Activated naive CD4-positive, alpha-beta T cell treated with anti-CD3 and anti-CD28 coated beads, Interleukin-2, amount 50 U/mL, for 24 hours (primary cell): Measurements from ENCODE around the gene ADAD2.

Experiments used
- H3K27ac Mint-ChIP-seq: one replicate; pipeline ENCODE4 v1.8.0; 2021; ENCODE audit warnings: mild to moderate bottlenecking, mixed read lengths
- H3K27me3 Mint-ChIP-seq: one replicate; pipeline ENCODE4 v1.8.0; 2021; ENCODE audit warnings: mixed read lengths
- H3K36me3 Mint-ChIP-seq: one replicate; pipeline ENCODE4 v1.8.0; 2021; ENCODE audit warnings: mixed read lengths
- H3K4me1 Mint-ChIP-seq: one replicate; pipeline ENCODE4 v1.8.0; 2021; ENCODE audit warnings: mixed read lengths
- H3K4me3 Mint-ChIP-seq: one replicate; pipeline ENCODE4 v1.8.0; 2021; ENCODE audit warnings: mild to moderate bottlenecking, mixed read lengths
- H3K9me3 Mint-ChIP-seq: one replicate; pipeline ENCODE4 v1.8.0; 2021; ENCODE audit warnings: mixed read lengths

The ADAD2 gene

DNA sequence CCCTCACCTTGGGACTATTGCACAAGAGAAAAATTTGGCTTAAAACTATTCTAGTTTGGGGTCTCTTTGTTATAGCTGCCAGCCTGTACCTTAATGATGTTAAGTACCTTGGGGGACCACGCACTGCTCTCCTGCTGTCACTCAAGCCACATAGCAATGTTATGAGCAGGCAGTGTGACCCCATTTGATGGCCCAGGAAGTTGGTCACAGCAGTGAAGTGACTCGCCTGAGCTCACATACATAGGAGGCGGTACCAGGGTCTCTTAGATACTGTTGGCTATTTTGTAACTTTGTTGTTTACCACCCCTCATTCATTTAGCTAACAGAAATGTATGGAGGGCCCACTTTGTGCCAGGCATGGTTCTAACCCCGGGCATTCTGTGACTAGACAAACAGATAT, 32.5 kb downstream of the ADAD2 start:
- Mint-ChIP-seq H3K4me1 (no peaks in the 10 kb centered on the region), H3K27ac (no peak overlapping the region), H3K4me3 (no peak overlapping the region), H3K36me3 (no peaks in the 10 kb centered on the region), H3K9me3 (no peaks in the 10 kb centered on the region), H3K27me3 (no peaks in the 10 kb centered on the region)

DNA sequence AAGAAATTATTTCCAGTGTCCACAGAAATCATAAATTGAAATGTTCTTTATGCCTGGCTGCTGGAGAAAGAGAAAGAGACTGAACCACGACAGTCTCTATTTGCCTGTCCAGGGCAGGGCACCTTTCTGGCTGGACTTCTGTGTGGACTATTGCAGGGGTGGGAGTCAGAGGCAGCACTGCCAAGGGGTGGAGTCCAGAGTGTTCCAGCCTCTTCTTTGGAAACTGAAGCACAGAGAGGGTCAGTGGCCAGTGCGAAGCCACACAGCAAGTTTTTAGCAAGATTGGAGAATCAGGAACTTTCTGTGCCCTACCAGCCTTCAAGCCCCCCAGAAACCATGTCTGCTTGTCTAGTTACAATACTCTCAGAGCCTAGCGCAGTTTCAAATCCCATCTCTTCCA, 33.6 kb downstream of the ADAD2 start:
- no peaks in the 10 kb centered on the region for H3K36me3 Mint-ChIP-seq
- H3K4me1 Mint-ChIP-seq, result no peaks in the 10 kb centered on the region
- no peak overlapping the region for H3K27ac Mint-ChIP-seq
- H3K4me3 Mint-ChIP-seq, result no peak overlapping the region
- peaks cover 1% of the 10 kb centered on the region for H3K27me3 Mint-ChIP-seq
- no peaks in the 10 kb centered on the region for H3K9me3 Mint-ChIP-seq

DNA sequence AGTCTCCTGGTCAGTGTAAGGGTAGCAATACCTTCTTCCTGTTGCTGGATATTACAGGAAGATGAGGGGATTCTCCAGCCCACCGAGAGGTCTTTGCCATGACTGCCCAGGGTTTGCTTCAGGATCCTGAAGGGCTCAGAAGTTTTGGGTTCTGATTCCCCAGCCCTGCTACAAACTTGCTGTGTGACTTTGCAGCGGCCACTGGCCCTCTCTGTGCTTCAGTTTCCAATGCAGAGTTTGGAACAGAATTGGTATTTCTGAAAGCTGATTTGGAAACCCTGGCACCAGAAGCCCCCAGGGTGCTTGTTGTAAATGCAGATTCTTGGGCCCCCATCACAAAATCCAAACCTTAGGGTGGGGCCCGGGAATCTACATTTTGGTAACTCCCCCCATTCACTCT, 34.2 kb downstream of the ADAD2 start:
- no peaks in the 10 kb centered on the region for H3K36me3 Mint-ChIP-seq
- no peaks in the 10 kb centered on the region for H3K4me1 Mint-ChIP-seq
- H3K9me3 Mint-ChIP-seq, result no peaks in the 10 kb centered on the region
- H3K27ac Mint-ChIP-seq, result no peak overlapping the region
- peaks cover 1% of the 10 kb centered on the region for H3K27me3 Mint-ChIP-seq
- no peak overlapping the region for H3K4me3 Mint-ChIP-seq

DNA sequence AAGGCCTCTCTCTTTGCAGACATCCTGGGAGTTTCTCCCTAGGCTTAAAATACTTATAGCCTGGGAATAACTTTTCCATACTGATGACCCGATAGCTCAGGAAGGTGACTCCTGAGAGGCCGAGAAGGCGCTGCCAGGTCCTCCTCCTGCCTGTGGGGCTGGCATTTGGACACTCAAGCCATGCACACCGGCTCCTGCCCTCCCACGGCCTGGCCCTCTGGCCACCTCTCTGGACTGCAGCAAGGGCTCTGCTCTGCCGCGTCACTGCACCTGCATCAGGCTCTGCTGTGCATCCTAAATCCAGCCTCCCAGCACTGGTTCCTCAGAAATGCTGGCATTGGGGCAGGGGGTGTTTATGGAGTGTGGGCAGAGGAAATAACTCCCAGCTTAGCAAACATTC, 34.6 kb downstream of the ADAD2 start:
- Mint-ChIP-seq H3K9me3 (no peaks in the 10 kb centered on the region), H3K4me1 (no peaks in the 10 kb centered on the region), H3K27ac (no peak overlapping the region), H3K4me3 (no peak overlapping the region), H3K36me3 (no peaks in the 10 kb centered on the region), H3K27me3 (peaks cover 1% of the 10 kb centered on the region)

DNA sequence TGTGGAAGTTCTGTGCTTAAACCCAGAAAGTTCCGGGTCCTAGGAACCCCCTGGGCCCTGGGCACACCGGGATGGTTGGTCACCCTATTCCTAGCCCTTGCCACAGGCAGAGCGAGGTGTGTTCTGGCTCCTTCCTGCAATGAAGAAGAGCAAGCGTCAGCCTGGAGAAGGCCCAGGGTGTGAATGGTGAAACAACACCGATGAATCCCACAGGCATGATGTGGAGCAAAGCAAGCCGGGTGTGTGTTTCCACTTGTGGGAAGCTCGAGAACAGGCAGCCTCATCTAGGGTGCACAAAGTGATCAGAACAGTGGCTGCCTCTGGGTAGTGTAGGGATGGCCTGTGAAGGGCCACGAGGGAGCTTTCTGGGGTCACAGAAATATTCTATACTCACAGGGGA, 35.1 kb downstream of the ADAD2 start:
- Mint-ChIP-seq H3K4me1 (no peaks in the 10 kb centered on the region), H3K4me3 (no peak overlapping the region), H3K9me3 (no peaks in the 10 kb centered on the region), H3K27me3 (peaks cover 1% of the 10 kb centered on the region), H3K27ac (no peak overlapping the region), H3K36me3 (no peaks in the 10 kb centered on the region)

DNA sequence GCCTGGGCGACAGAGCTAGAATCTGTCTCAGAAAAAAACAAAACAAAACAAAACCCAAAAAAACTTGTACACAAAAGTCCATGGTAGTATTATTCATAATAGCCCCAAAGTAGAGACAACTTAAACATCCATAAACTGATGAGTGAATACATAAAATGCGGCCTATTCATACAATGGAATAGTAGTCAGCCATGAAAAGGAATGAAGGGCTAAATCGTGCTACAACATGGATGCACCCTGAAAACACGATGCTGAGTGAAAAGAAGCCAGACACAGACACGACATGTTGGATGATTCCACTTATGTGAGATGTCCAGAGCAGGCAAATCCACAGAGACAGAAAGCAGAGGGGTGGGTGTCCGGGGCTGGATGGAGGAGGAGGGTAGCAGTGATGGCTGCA, 36.6 kb downstream of the ADAD2 start:
- no peak overlapping the region for H3K4me3 Mint-ChIP-seq
- no peaks in the 10 kb centered on the region for H3K4me1 Mint-ChIP-seq
- H3K9me3 Mint-ChIP-seq, result no peaks in the 10 kb centered on the region
- H3K27me3 Mint-ChIP-seq, result peaks cover 1% of the 10 kb centered on the region
- H3K36me3 Mint-ChIP-seq, result no peaks in the 10 kb centered on the region
- H3K27ac Mint-ChIP-seq, result no peak overlapping the region

DNA sequence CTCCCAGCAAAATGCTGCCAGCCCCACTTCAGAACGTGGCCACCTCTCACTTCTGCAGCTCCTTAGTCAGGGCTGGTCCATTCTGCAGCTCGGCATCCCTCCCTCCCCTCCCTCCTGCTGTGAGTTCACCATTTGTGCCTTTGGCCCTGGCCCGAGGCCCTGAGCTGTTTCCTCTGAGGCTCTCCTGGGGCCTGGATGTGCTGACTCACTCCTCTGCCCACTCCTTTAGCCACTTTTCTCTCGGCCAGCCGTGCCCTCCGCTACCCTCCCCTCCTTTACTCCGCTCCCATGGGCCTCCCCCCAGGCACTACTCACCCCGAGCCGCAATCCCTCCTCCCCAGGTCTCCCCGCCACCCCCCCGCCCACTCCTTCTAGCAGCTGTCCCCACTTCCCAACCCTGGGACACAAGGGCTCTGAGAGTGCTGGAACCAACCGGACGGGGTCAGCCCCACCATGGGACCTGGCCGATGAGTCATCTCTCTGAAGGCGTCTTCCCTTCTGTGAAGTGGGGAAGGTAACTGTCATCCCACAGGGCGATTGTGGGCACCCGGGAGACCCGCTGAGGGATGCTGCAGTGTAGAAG, 37.4 kb downstream of the ADAD2 start:
- H3K27ac Mint-ChIP-seq, result no peak overlapping the region
- peaks cover 1% of the 10 kb centered on the region for H3K27me3 Mint-ChIP-seq
- no peaks in the 10 kb centered on the region for H3K4me1 Mint-ChIP-seq
- no peaks in the 10 kb centered on the region for H3K9me3 Mint-ChIP-seq
- H3K4me3 Mint-ChIP-seq, result no peak overlapping the region
- H3K36me3 Mint-ChIP-seq, result no peaks in the 10 kb centered on the region

DNA sequence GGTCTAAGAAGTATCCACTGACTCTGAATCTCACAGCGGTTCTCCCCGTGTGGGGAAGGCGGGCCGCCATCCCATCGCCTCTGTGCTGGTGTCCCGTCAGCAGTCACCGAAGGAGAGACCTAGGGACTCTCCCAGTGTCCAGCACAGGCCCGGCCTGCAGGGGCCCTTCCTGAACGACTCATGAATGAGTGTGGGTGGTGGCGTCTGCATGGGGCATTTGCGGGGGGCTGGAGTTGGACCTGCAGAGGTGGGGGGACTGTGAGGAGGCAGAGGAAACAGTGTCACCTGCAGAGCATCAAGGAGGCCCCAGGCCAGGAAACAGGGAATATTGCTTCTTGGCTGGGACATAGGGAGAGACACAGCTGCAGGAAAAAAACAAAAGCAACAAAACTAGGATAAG, 38.5 kb downstream of the ADAD2 start:
- no peaks in the 10 kb centered on the region for H3K9me3 Mint-ChIP-seq
- no peak overlapping the region for H3K27ac Mint-ChIP-seq
- H3K4me1 Mint-ChIP-seq, result no peaks in the 10 kb centered on the region
- no peaks in the 10 kb centered on the region for H3K36me3 Mint-ChIP-seq
- H3K27me3 Mint-ChIP-seq, result peaks cover 3% of the 10 kb centered on the region
- no peak overlapping the region for H3K4me3 Mint-ChIP-seq

DNA sequence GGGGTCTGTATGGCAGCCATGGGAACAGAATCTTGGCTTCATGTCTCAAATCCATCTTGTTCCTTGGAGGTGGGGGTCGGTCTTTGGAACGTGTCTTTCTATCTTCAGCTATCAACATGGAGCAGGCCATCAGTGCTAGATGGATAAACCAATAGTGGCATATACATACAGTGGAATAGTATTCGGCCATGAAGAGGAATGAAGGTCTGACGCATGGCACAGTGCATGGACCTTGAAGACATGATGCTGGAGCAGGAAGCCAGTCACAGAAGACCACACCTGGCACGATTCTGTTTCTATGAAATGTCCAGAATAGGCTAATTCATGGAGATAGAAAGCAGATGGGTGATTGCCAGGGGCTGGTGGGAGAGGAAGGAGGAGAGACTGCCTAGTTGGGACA, 41.1 kb downstream of the ADAD2 start:
- Mint-ChIP-seq H3K9me3 (no peaks in the 10 kb centered on the region), H3K36me3 (no peaks in the 10 kb centered on the region), H3K27ac (no peak overlapping the region), H3K27me3 (peaks cover 5% of the 10 kb centered on the region), H3K4me3 (no peak overlapping the region), H3K4me1 (no peaks in the 10 kb centered on the region)

DNA sequence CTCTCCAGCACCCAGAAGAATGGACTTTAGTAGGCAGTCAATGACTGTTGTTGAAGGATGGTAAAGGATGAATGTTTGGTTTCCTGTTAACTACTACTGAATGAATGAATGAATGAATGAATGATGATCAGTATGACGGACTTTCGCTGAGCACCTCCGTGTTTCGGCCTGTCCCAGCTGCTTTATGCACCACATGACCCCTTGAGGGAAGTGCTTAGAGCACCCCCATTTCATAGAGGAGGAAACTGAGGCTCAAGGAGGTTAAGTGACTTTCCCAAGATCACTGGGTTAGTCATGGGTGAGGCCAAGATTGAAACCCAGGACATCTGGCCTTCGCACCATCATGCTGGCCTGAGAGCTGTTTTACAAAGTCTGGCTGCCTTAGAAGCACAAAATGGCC, 42.0 kb downstream of the ADAD2 start:
- no peak overlapping the region for H3K4me3 Mint-ChIP-seq
- no peaks in the 10 kb centered on the region for H3K36me3 Mint-ChIP-seq
- no peaks in the 10 kb centered on the region for H3K4me1 Mint-ChIP-seq
- no peaks in the 10 kb centered on the region for H3K9me3 Mint-ChIP-seq
- peaks cover 5% of the 10 kb centered on the region for H3K27me3 Mint-ChIP-seq
- no peak overlapping the region for H3K27ac Mint-ChIP-seq

DNA sequence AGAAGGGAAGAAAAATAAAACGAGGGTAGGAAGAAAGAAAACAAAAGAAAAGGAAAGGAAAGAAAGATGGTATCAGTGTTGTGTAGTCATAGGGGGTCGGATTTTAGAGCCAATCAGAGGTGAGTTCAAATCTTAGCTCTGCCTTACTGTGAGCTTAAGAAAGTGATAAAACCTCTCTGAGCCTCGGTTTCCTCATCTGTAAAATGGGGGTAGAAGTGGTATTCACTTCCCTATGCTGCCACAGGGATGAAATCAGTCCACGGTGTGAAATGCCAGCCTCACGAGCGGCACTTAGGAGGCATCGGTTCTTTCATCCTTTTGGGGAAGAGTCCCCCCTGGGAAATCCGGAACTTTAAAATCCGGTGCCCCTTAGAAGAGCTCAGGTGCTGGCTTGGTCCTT, 42.8 kb downstream of the ADAD2 start:
- Mint-ChIP-seq H3K27me3 (peaks cover 6% of the 10 kb centered on the region), H3K4me1 (no peaks in the 10 kb centered on the region), H3K9me3 (no peaks in the 10 kb centered on the region), H3K36me3 (no peaks in the 10 kb centered on the region), H3K4me3 (no peak overlapping the region), H3K27ac (peak overlapping the region; percentile 53)

DNA sequence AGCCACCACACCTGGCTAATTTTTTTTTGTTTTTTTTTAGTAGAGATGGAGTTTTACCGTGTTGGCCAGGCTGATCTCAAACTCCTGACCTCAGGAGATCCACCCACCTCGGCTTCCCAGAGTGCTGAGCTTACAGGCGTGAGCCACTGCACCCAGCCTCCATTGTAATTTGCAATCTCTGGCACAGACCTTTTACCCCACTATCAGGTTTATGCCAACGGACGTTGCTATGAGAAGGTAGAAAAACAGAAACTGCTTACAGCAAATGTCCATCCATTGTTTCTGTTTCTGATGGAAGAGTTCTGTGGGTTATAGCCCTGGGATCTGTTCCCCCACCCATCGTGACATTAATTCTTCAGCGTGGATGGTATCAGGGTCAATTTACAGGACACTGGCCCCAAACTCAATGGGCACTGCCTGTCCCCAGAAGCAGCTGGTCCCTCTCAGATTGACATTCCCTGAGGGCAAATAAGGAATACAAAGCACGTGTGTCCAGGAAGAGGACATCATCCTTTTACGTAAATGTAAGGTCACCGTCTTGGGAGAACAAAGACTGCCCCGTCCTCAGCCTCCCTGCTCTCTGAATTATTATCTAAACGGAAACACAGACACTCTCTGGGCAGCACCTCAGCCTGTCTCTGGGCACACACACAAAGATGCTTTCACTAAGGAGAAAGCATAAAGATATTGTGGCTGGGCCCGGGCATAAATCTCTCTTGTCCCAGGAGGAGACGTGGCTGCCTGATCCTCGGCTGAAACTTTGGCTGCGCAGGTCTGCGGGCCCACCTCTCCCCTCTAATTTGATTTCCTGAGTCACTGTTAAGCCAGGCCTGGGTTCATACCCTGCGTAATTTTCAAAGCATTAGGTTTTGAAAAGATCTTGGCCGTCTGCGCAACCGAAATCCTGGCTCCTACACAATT, 43.6 kb downstream of the ADAD2 start:
- H3K9me3 Mint-ChIP-seq, result no peaks in the 10 kb centered on the region
- H3K4me1 Mint-ChIP-seq, result no peaks in the 10 kb centered on the region
- H3K4me3 Mint-ChIP-seq, result no peak overlapping the region
- H3K27me3 Mint-ChIP-seq, result peaks cover 8% of the 10 kb centered on the region
- H3K36me3 Mint-ChIP-seq, result no peaks in the 10 kb centered on the region
- H3K27ac Mint-ChIP-seq, result no peak overlapping the region

DNA sequence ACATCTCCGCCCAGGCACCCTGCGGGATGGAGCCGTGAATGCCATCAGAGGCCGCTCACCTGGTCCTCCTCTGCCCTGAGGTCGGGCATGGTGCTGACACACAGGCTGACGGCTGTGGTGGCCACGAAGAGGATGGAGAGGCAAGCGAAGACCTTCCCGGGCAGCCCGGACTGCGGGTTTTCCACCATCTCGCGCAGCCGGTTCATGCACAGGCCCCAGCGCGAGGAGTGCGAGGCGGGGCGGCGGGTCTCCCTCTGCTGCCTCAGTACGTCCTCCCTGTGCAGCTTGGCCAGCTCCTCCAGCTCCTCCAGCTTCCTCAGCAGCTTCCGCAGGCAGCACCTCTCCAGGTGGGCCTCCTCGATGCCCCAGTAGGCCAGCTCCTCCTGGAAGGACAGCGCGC, 45.7 kb downstream of the ADAD2 start:
- Mint-ChIP-seq H3K36me3 (no peaks in the 10 kb centered on the region), H3K4me1 (no peaks in the 10 kb centered on the region), H3K27me3 (peaks cover 14% of the 10 kb centered on the region), H3K4me3 (no peak overlapping the region), H3K9me3 (no peaks in the 10 kb centered on the region), H3K27ac (no peak overlapping the region)

DNA sequence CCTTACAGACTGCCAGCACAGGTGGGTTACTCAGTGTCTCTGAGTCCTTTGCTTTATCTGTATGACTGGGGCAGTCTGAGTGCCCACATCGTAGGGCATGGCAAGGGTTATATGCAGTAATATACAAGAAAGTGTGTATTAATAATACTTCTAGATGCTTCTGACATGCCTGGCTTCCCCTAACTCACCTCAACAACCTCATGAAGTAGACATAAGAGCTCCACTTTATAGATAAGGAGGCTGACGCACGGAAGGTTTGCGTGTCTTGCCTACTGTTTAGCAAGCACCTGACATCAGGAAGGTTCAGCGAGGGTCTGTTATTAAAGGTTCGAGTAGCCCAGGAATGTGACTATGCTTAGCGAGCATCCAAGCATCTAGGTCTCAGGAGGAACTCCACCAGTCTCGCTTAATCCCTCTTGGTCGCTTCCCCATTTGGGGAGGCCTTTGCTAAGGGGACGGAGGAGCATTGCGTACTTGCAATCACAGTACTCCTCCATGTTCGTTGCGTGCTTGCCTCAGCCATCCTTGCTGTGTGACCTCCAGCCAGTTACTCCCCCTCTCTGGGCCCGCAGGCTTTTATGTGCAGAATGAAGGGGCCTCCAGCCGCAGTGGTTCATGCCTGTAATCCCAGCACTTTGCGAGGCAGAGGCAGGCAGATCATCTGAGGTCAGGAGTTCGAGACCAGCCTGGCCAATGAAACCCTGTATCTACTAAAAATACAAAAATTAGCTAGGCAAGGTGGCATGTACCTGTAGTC, 47.2 kb downstream of the ADAD2 start:
- H3K9me3 Mint-ChIP-seq, result no peaks in the 10 kb centered on the region
- H3K36me3 Mint-ChIP-seq, result no peaks in the 10 kb centered on the region
- H3K4me3 Mint-ChIP-seq, result no peak overlapping the region
- H3K4me1 Mint-ChIP-seq, result no peaks in the 10 kb centered on the region
- no peak overlapping the region for H3K27ac Mint-ChIP-seq
- H3K27me3 Mint-ChIP-seq, result peaks cover 14% of the 10 kb centered on the region

DNA sequence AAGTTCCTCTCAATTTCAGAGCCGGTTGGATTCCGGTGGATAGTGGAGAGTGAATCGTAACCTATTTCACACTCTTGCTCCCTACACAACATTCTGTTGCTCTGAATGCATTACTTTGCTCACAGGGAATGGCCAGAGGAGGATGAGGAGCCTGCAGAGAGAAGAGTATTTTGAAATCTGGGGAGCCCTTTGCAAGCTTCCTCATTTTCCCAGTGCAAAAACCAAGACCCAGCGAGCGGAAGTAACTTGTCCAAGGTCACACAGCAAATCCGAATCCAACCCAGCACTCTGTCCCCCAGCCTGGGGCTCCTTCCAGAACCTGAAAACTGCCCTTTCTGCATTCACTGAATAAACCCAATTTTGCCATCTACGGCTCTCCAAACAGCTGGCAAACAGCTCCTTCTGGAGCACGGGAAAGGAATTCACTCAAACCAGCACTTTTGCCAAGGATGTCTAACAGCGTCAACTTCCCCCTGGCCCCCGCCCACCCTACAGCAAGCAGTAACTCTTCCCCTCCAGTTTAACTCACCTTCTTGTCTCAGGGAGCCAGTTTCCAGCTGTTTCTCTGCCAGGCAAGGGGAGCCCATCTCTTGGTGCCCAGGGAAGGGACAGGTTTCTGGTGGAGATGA, 48.3 kb downstream of the ADAD2 start:
- peaks cover 14% of the 10 kb centered on the region for H3K27me3 Mint-ChIP-seq
- no peaks in the 10 kb centered on the region for H3K36me3 Mint-ChIP-seq
- H3K9me3 Mint-ChIP-seq, result no peaks in the 10 kb centered on the region
- no peak overlapping the region for H3K27ac Mint-ChIP-seq
- no peak overlapping the region for H3K4me3 Mint-ChIP-seq
- no peaks in the 10 kb centered on the region for H3K4me1 Mint-ChIP-seq

DNA sequence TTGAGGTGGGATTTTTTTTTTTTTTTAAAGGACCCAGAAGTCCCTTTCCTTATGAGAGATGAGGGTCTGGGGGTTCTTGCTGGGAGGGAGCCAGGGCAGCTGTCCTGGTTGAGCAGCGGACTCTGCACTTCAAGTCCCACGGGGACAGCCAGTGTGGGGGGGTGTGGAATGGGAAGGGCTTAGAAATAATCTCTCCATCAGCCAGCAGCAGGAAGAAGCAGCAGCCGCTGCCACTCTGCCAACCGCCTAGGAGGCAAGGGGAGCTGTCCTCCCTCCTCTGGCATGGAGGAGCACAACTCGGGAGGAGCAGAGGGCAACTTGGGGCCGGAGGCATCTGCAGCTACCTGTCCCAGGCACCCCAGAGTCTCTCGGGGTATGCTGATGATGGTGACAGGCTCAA, 49.0 kb downstream of the ADAD2 start, which contains the start of gene KCNG4:
Gene KCNG4 (minus strand): TSS at position 104 of the 400 bp plus-strand sequence. CDS start 2,527 bp downstream, outside the sequence.
- Mint-ChIP-seq H3K4me1 (no peaks in the 10 kb centered on the region), H3K9me3 (no peaks in the 10 kb centered on the region), H3K27me3 (peaks cover 14% of the 10 kb centered on the region), H3K36me3 (no peaks in the 10 kb centered on the region), H3K27ac (no peak within 1 kb of the TSS), H3K4me3 (no peak within 1 kb of the TSS)
